GM23248 (cell line): ENCODE data around the gene FBXW4.

Experiments
- EZH2 ChIP-seq: fragments of 200-600 bp; sonication (generic); IDR thresholded peaks from 2 replicates; pipeline ENCODE4 v1.6.1; 2018; ENCODE audit warnings: antibody characterized with exemption, mild to moderate bottlenecking; ENCODE audit not compliant: insufficient read depth, poor library complexity, severe bottlenecking
- EZH2phosphoT487 ChIP-seq: fragments of 200-600 bp; sonication (generic); IDR thresholded peaks from 2 replicates; pipeline ENCODE4 v1.6.1; 2018; ENCODE audit warnings: antibody characterized with exemption, moderate library complexity, mild to moderate bottlenecking, low read depth; ENCODE audit not compliant: insufficient read depth

GRCh38 chr10:101646364-101646763, 48.6 kb downstream of the FBXW4 start:
- TF ChIP-seq EZH2 (no peak), EZH2phosphoT487 (no peak)
